NCI-H774 (cell line): ENCODE data around the gene BRSK1.
A peak's percentile ranks its signal among the peaks of the same experiment; 100 is the strongest.

Source experiments
- DNase-seq: peaks from one replicate; lab custom pipeline; 2025; lab: John Stamatoyannopoulos, UW

Gene BRSK1

GRCh38 chr19:55253842-55254624 is 29.8 kb upstream of the BRSK1 start:
- DNase-seq: peak; percentile 75

- DNase-seq: no peak
Observed at GRCh38 chr19:55254625-55254977, 29.2 kb upstream of the BRSK1 start.

- DNase-seq: no peak
Observed at GRCh38 chr19:55255618-55256423, 28.0 kb upstream of the BRSK1 start.

- no peak for DNase-seq
Observed at GRCh38 chr19:55256562-55257460, 27.0 kb upstream of the BRSK1 start.

GRCh38 chr19:55257461-55258420 is 26.1 kb upstream of the BRSK1 start:
- no peak for DNase-seq

- DNase-seq: no peak
Observed at GRCh38 chr19:55258476-55258827, 25.3 kb upstream of the BRSK1 start.

GRCh38 chr19:55258828-55259539 is 24.8 kb upstream of the BRSK1 start, which contains the start of gene PPP6R1:
PPP6R1 (minus strand) TSS chr19:55259017; CDS start chr19:55247103, 11,914 bp downstream.
- peak; percentile 98 for DNase-seq

- DNase-seq: no peak
Observed at GRCh38 chr19:55259540-55260210, 24.1 kb upstream of the BRSK1 start.

- no peak for DNase-seq
Observed at GRCh38 chr19:55261671-55262126, 22.1 kb upstream of the BRSK1 start.

GRCh38 chr19:55262359-55262758 is 21.4 kb upstream of the BRSK1 start:
- DNase-seq: no peak

GRCh38 chr19:55264531-55264930 is 19.3 kb upstream of the BRSK1 start:
- no peak for DNase-seq

- DNase-seq: no peak
Observed at GRCh38 chr19:55265173-55265572, 18.6 kb upstream of the BRSK1 start.

GRCh38 chr19:55265723-55266386 is 17.9 kb upstream of the BRSK1 start:
- no peak for DNase-seq

GRCh38 chr19:55266404-55266803 is 17.4 kb upstream of the BRSK1 start:
- DNase-seq: no peak

- DNase-seq: no peak
Observed at GRCh38 chr19:55266840-55267239, 17.0 kb upstream of the BRSK1 start.

- DNase-seq: no peak
Observed at GRCh38 chr19:55269299-55269698, 14.5 kb upstream of the BRSK1 start.

- DNase-seq: no peak
Observed at GRCh38 chr19:55270172-55270942, 13.4 kb upstream of the BRSK1 start.

- DNase-seq: no peak
Observed at GRCh38 chr19:55272142-55272541, 11.7 kb upstream of the BRSK1 start.
